K562 (cell line): ENCODE results near the gene ANKRD34A. TPM values are rescaled to one million over a fixed set of nuclear protein-coding genes. Genes with fewer than 3 reads are reported as not detected.
A peak's percentile ranks its signal among the peaks of the same experiment; 100 is the strongest.

Experiments used
- CBX3 ChIP-seq, 2 experiments: IDR thresholded peaks; 1 replicate in 1 of 2; 2 replicates in 1 of 2; pipeline ENCODE4 v1.6.1; 2012; ENCODE audit warnings: inconsistent platforms in 2 of 2, low read length in 2 of 2, borderline replicate concordance in 1 of 2, control low read depth in 1 of 2
- CREM ChIP-seq: IDR thresholded peaks from 2 replicates; pipeline ENCODE4 v1.6.1; 2014; ENCODE audit warnings: antibody characterized with exemption, low read depth
- E2F6 ChIP-seq, 2 experiments: IDR thresholded peaks; 2 replicates each; pipeline ENCODE4 v1.6.1; 2011; ENCODE audit warnings: borderline replicate concordance in 1 of 2, control low read depth in 1 of 2, low read depth in 1 of 2, low read length in 1 of 2, mild to moderate bottlenecking in 1 of 2, mixed read lengths in 1 of 2, moderate library complexity in 1 of 2; ENCODE audit not compliant: insufficient read depth in 1 of 2, insufficient read length in 1 of 2, poor library complexity in 1 of 2, severe bottlenecking in 1 of 2; ENCODE audit errors: extremely low read depth in 1 of 2
- GABPB2 ChIP-seq: fragments of 250-450 bp; sonication (Bioruptor Pico); conservative IDR thresholded peaks from 2 replicates; pipeline ENCODE4 v1.5.1; 2021; ENCODE audit warnings: mild to moderate bottlenecking
- JUN ChIP-seq, 2 experiments: sonication (generic) in 1 of 2; formaldehyde crosslinking in 1 of 2; IDR thresholded peaks; 2 replicates each; pipeline versions ENCODE4 v1.6.1 to v1.8.0; 2012 to 2022; ENCODE audit warnings: borderline replicate concordance in 2 of 2, mild to moderate bottlenecking in 2 of 2, improper control_type of control experiment in 1 of 2, low read depth in 1 of 2, low read length in 1 of 2, missing genetic modification reagents in 1 of 2
- NFE2 ChIP-seq: IDR thresholded peaks from 2 replicates; pipeline ENCODE4 v1.6.1; 2014; ENCODE audit warnings: antibody characterized with exemption, low read depth
- NFE2L1 ChIP-seq: fragments of 450-650 bp; IDR thresholded peaks from 2 replicates; pipeline ENCODE4 v1.6.1; 2016; ENCODE audit warnings: missing genetic modification characterization, low read depth, mild to moderate bottlenecking, missing compliant biosample characterization, moderate library complexity, borderline replicate concordance
- NR2F6 ChIP-seq: fragments of 450-650 bp; formaldehyde crosslinking; IDR thresholded peaks from 2 replicates; pipeline ENCODE4 v1.4.0; 2020; ENCODE audit warnings: mild to moderate bottlenecking
- SMAD3 ChIP-seq: fragments of 450-650 bp; formaldehyde crosslinking; conservative IDR thresholded peaks from 2 replicates; pipeline ENCODE4 v1.4.0; 2020; ENCODE audit warnings: mild to moderate bottlenecking
- ZBTB17 ChIP-seq: fragments of 450-650 bp; formaldehyde crosslinking; IDR thresholded peaks from 2 replicates; pipeline ENCODE4 v1.4.0; 2020; ENCODE audit warnings: mild to moderate bottlenecking
- ZBTB33 ChIP-seq: sonication (generic); formaldehyde crosslinking; IDR thresholded peaks from 2 replicates; pipeline ENCODE4 v1.8.1; 2023; ENCODE audit warnings: mild to moderate bottlenecking, missing genetic modification reagents
- ZNF197 ChIP-seq: fragments of 200-800 bp; sonication (Bioruptor generic); IDR thresholded peaks from 2 replicates; pipeline ENCODE4 v1.6.1; 2016; ENCODE audit warnings: low read depth, missing genetic modification characterization, missing compliant biosample characterization
- ZNF324 ChIP-seq: fragments of 250-450 bp; sonication (Bioruptor Pico); IDR thresholded peaks from 2 replicates; pipeline ENCODE4 v1.4.0; 2020; ENCODE audit warnings: mild to moderate bottlenecking
- ZNF408 ChIP-seq: fragments of 250-450 bp; sonication (Bioruptor Pico); IDR thresholded peaks from 2 replicates; pipeline ENCODE4 v1.4.0; 2020; ENCODE audit warnings: low read depth, mild to moderate bottlenecking, moderate library complexity
- ZNF518B ChIP-seq: fragments of 250-450 bp; sonication (Bioruptor Pico); IDR thresholded peaks from 2 replicates; pipeline ENCODE4 v1.5.0; 2021; ENCODE audit warnings: mild to moderate bottlenecking, moderate library complexity
- polyA plus RNA-seq, 8 experiments: library from polyadenylated mRNA; depleted of rRNA in 4 of 8; stranded (reverse) in 5 of 8; unstranded in 3 of 8; fragments of >200 nt; fragmentation: Nextera tagmentation in 2 of 8; fragmentation: Illumina TruSeq in 1 of 8; extraction: Ambion mirVana in 2 of 8; extraction: Trizol in 1 of 8; gene quantifications; 2 replicates each; pipeline versions ENCODE4 v1.2.1 to v1.2.3, GENCODE V29; 2011 to 2014; ENCODE audit warnings: inconsistent platforms in 1 of 8, missing spikeins in 1 of 8
- total RNA-seq, 7 experiments: library from RNA; depleted of rRNA in 6 of 7; stranded (reverse); fragments of >200 nt in 6 of 7; fragmentation: Illumina TruSeq in 2 of 7; extraction: Trizol in 2 of 7; gene quantifications; 2 replicates each; pipeline versions ENCODE4 v1.2.1 to v1.2.3, GENCODE V29; 2011 to 2021; ENCODE audit warnings: low replicate concordance in 1 of 7
- TF ChIP-seq, protein P1 (sequence below), 2 experiments: fragments of 450-650 bp; conservative IDR thresholded peaks; 2 replicates each; pipeline ENCODE4 v1.6.1; 2017; ENCODE audit warnings: mild to moderate bottlenecking in 2 of 2, moderate library complexity in 2 of 2
- TF ChIP-seq, protein P2 (sequence below): IDR thresholded peaks from 2 replicates; pipeline ENCODE4 v1.6.1; 2011; ENCODE audit not compliant: insufficient read length; ENCODE audit errors: extremely low read depth

ANKRD34A gene
- total and polyA plus RNA-seq, 9 of the 15 experiments (the other 6 are each of a cell fraction or from before 2014, with no cell fraction given) = 0.06 to 1.6 (median 0.43) TPM

DNA sequence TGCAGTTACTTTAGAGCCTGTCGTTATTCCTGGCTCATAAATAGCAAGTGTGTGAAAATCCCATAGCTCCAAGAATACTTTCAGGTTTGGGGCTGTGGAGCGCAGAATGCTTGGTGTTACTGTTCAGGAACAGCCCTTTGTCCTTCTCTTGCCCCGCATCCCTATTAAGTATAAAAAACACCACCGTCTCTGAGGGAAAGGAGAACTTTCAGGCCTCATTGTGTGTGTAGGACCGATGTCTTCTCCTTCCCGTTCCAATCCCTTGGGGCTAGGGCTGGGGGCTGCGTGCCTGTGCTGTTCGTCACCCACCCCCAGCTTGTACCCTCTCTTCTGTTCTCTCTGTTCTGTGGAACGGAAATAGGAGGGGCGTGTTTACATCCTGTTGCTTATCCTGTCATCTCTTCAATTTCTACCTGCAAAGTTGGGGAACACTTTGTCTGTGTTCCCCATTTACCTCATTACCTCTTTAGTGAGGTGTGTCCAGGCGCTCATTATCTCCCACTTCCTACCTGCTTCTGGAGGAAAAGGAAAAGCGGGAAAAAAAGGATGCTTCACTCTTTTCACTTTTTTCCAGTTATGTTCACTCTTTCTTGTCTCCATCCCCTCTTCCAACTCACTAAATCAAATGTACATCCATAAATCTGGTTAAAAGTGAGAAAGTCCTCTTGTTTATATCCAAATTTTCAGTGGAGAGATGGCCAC, 32.8 kb upstream of the ANKRD34A start (continued):
- TF ChIP-seq E2F6 (IDR thresholded peaks at IDR 0.05; ENCODE audit: borderline replicate concordance in 1 of 2, extremely low read depth in 1 of 2, insufficient read depth in 1 of 2, insufficient read length in 1 of 2, low read depth in 1 of 2, low read length in 1 of 2, poor library complexity in 1 of 2, severe bottlenecking in 1 of 2) = no peak
- no peak for TF ChIP-seq NFE2
- TF ChIP-seq, protein P1, sequence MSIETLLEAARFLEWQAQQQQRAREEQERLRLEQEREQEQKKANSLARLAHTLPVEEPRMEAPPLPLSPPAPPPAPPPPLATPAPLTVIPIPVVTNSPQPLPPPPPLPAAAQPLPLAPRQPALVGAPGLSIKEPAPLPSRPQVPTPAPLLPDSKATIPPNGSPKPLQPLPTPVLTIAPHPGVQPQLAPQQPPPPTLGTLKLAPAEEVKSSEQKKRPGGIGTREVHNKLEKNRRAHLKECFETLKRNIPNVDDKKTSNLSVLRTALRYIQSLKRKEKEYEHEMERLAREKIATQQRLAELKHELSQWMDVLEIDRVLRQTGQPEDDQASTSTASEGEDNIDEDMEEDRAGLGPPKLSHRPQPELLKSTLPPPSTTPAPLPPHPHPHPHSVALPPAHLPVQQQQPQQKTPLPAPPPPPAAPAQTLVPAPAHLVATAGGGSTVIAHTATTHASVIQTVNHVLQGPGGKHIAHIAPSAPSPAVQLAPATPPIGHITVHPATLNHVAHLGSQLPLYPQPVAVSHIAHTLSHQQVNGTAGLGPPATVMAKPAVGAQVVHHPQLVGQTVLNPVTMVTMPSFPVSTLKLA (conservative IDR thresholded peaks at IDR 0.05) = no peak
- TF ChIP-seq SMAD3 (CRISPR knock-in tag) = no peak
- no peak for TF ChIP-seq ZNF197
- TF ChIP-seq ZBTB17 (CRISPR knock-in tag) = no peak
- no peak for TF ChIP-seq JUN (IDR thresholded peaks at IDR 0.05; ENCODE audit: borderline replicate concordance, low read depth, low read length)
- no peak; the same call in 1 of the 2 replicates for TF ChIP-seq JUN (CRISPR knock-in tag; IDR thresholded peaks at IDR 0.05; ENCODE audit: borderline replicate concordance)
- TF ChIP-seq ZBTB33 (CRISPR knock-in tag) = no peak
- TF ChIP-seq CREM = 0 out of 2 replicates have a peak, but pooled peaks have one; percentile 35
- no peak for TF ChIP-seq ZNF518B (CRISPR knock-in tag)
- TF ChIP-seq GABPB2 = no peak
- no peak for TF ChIP-seq NFE2L1
- TF ChIP-seq CBX3 (IDR thresholded peaks at IDR 0.05; ENCODE audit: borderline replicate concordance in 1 of 2, low read length in 2 of 2) = no peak
- TF ChIP-seq ZNF408 = no peak
- TF ChIP-seq ZNF324 = no peak
- no peak for TF ChIP-seq NR2F6 (CRISPR knock-in tag)
- TF ChIP-seq, protein P2, sequence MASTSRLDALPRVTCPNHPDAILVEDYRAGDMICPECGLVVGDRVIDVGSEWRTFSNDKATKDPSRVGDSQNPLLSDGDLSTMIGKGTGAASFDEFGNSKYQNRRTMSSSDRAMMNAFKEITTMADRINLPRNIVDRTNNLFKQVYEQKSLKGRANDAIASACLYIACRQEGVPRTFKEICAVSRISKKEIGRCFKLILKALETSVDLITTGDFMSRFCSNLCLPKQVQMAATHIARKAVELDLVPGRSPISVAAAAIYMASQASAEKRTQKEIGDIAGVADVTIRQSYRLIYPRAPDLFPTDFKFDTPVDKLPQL = no peak
